GM19099 (cell line): ENCODE results near the gene ZMAT5.

Source experiments
- POLR2A ChIP-seq: IDR thresholded peaks from 3 replicates; pipeline ENCODE4 v1.6.1; 2011; ENCODE audit warnings: low read depth; ENCODE audit not compliant: insufficient read length; ENCODE audit errors: extremely low read depth

ZMAT5 gene

DNA sequence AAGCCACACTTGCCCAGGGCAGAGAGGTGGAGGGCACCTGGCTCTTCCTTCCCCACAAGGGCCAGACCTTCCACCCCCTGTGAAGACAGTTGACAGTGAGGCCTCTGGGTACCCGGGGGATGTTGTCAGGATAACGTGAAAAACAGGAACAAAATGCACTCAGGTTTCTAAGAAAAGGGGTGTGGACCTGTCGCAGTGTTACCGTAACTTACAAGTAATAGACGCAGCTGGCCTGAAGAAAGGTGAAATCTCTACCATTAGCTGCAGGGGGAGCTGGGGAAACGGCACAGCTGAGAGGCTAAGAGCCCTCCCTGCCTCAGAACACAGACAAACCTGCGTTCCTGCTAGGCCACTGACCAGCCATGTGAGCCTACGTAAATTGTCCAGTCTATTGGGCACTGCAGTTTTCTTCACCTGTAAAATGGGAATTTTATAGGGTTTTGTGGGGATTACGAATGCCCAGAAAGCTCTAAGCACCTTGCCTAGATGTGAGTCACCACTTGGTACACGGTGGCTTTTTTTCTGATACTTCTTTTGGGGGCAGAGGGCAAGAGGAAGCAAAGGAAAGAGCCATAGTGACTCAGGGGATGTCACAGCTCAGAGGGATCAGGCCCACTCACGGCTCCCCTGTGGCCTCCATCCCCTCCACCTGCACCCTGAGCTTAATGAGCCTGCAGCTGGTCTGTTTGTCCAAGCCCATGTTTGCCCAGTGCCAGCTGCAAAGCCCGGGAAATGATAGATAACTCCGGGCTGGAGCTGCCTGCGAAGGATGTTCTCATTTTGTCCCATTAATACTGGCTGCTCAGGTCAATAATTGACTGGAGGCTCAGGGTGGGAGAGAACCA is 65.4 kb downstream of the ZMAT5 start:
- TF ChIP-seq POLR2A, result no peak

DNA sequence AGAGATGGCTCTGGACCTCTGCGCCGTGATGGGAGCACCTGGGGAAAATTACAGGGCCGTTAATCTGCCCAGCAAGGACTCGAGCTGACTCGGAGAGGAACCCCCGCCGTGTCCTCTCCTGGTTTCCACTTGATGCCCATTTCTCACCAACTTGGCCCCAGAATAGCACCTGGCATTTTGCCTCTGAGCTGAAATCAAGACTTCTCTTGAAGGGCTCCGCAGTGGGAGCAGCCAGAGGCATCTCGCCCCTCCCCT is 66.0 kb downstream of the ZMAT5 start:
- TF ChIP-seq POLR2A, result no peak

DNA sequence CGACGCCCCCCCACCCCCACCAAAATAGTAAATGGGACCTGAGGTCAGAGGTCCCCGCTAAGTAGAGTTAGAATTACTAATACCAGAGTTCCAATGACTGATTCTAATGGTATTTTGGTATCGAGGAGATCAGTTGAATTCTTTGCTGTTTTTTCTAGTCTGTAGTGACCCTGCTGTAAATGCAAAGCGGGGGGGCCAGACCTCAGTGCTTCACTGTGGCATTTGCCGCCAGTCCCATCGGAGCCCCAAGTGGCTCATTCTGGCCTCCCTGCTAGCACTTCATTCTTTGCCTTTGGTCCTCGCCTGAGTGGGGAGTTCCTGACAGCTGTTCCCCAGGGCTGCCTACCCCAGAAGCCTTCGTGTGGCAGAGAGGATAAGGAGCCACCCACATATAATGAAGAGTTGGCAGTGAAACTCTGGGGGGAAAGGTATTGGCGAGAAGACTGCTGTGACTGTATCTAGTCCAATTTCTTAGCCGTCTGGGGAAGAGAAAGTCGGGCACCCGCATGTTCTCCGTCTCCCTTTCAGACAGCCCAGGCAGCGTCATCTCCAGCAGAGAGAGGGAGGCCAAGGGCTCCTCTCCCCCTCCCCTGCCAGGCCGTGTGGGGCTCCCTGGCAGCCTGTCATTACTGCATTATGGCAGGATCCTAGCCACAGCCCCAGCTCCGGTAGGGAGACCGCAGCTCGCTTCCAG is 66.5 kb downstream of the ZMAT5 start:
- no peak for TF ChIP-seq POLR2A

DNA sequence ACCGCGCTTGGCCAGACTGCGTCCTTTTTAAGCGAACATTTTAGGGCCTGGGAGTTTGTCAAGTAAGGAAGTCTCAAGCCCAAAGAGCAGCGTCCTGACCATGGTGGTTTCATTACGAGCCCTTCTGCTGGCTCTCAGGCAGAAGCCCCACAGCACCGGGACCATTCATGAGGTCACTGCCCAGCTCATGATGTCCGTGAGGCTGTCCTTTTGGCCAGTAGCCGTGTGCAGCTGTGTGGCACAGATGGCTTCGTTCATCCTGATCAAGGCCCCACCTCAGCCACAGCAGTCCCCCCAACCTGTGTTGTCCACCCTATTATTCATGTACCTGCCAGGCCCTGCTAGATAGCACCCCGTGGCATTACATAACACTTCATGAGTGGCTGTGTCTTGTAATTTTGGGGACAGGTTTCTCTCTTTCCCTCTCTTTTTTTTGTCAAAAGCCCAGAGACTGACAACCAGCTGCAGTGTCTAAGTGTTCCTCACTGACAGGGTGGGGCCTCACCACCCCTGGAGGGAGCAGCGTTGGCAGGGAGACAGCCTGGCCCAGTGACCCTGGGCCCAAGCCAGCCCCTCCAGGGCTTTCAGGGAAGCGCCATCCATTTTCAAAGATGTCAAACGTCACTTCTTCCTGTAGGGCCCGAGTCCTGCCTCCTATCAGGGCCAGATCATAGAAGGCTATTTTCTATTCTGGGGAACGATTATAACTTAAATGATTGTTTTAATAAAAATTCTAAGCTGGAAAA is 68.8 kb downstream of the ZMAT5 start:
- no peak for TF ChIP-seq POLR2A

DNA sequence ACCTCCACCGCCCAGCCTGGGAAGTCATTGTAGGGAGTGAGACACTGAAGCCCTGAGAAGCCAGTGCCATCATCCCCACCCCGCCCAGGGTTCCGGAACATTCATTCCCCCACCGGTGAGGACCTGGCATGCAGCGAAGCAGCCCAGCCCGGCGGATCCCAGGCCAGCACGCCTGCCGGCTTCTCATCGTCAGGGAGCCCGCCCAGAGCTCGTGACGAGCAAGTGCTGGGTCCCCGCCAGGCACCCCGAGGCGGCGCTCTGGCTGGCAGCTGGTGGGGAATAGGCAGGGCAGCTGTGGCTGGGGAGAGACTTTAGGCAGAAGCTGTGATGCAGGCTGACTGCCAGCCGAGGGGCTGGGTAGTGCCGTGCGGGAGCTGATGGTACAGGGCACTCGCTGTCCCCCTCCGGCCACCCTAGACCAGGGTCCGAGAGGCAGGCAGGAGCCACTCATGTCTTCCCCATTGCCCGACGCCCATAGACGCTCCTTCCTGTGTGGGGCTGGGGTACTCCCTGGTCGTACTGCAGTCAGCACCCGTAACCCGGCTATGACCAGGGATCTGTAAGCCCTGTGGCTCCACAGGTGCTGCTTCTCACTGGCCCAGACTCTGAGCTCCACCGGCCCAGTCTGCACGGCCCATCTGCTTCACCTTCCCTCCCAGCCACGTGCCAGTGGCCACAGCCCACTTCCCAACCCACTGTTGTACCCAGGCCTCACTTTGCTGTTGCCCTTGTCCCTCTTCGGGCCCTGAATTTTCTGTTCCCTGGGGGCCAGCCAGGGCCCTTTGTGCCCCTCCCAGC is 71.5 kb downstream of the ZMAT5 start:
- no peak for TF ChIP-seq POLR2A

DNA sequence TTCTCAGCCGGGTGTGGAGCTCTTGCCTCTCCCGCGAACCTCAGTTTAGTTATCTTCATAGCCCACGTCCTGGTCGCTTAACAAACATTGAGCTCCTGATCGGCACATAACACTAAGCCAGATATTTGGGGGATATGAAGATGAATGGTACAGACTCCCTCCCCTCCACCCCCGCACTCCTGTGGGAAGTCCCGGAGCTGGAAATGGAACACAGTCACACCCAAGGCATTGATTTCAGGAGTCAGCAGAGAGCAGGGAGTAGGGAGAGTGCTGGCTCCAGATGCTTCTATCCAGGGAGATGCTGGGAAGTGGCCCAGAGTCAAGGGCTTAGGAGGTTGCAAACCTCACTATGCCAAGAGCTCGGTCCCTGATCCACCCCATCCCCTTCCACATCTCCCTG is 73.1 kb downstream of the ZMAT5 start:
- TF ChIP-seq POLR2A, result no peak

DNA sequence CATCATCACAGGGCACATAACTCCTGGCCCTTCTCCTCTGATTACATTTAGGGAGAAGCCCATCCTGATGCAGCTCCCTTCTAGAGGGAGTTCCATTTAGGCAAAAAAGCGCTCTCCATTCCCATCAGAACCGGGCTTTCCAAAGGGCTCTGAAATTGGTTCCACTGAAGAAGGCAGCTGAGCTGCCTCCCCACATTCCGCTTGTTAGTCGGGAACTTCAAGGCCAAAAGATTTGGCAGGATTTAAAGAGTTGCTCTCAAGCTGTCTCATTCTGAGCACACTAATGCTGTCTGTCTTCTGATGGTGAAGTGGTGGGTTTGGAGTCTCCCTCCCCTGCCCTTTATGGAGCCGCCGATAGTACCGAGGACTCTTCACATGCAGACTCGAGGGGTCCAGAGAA is 73.6 kb downstream of the ZMAT5 start:
- TF ChIP-seq POLR2A, result no peak

DNA sequence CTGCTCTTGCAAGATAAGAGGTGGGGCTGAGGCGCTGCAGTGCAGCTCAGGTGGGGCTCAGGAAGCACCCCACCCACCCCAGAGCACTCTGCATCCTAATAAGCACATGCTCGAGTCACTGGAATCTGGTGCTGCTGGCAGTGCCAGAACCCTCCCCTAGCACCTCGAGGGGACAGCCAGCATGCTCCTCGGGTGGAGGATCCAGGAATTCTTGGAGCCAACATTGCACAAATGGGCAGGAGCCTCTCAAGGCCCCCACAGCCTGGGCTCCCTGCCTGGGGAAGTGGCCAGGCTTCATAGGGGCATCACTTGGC is 74.5 kb downstream of the ZMAT5 start:
- TF ChIP-seq POLR2A, result no peak

DNA sequence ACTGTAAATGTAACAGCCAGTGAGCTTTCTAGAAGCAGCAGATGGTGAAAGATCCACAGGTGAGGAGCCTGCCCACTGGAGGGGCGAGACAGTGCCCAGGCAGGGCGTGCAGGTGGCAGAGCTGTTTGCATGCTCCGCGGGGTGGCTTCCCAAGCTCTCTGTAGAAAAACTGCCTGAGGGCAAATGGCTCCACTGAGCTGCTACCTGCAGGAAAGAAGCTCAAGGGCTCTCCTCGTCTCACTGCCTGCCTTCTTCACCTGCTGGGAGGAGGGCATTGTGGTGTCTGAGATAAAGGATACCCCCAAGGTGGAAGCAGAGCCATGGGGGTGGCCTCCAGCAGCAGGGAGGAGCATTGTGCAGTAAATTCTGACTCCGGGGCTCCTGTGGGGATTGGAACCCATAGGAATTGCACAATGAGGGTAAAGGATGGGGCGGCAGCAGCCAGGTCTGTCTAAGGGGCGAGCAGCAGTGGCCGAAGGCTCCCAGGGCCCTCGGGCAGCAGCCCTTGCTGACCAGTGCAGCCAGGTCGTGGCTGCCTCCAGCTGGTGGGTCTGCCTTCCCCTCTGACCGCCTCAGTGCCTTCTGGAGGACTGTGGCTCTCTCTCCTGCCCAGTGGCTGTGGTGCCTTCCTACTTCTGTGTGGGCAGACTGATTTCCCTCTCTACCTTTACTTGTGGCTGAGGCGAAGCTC is 75.0 kb downstream of the ZMAT5 start:
- no peak for TF ChIP-seq POLR2A

DNA sequence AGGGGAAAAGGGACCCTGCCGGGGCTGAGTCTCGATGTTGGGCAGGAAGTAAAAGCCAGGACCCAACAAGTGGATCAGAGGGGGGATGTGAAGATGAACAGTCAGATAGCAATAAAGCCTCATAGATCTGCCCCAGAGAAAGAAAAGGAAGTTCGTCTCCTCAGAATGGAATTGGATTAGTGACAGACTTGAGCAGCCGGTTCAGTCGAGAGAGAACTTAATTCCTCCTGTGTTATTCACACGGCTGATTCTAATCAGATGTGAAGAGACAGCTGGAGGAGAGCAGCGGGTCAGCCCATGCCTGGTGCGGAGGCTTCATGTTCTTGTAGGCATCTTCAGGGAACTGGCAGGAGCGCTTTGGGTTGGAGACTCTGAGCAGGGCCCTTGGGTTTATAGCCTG is 76.3 kb downstream of the ZMAT5 start:
- TF ChIP-seq POLR2A, result no peak

DNA sequence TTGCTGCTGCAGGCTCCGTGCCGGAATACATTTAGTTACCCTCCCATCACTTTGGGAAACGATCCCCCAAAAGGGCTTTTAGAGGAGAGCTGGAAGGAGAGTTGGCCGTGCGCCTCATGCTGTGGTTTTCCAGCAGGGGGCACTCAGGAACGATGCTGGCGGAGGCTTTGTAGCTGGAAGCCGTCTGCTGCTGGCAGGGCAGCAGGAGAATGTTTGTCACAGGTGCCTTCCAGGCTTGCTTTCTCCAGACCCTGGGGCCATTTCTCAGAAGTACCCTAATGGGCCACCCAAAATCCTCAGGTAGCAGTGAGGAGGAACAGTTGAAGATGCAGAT is 77.0 kb downstream of the ZMAT5 start:
- TF ChIP-seq POLR2A, result no peak

DNA sequence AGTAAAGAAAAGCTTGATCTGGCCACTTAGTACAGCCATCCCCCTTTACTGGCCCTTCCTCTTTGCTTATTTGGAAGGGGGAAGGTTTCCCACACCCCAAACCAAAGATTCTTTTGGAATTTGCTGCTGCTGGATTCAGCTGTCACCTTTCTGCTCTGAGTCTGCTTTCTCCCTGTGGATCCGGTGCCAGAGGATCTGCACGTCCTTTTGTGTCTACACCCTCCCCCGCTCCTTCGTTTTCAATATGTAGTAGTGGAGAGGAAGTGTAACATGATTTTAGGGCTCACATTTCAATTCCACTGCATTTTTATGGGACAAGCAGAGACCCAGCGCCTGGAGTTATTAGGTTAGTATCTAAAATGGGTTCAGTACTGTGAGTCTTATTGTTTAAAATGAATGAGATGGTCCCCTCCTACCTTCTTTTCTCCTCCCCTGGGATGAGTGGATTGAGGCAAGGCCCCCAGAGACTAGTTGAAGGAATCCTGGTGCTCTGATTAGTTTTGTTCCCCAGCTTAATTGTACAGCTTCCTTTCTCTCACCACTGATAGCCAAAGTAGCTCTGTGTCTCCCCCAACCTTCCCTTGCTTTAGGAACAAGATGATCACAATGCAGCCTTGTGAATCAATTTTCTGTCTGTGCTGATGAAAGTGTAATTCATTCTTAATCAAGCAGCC is 77.5 kb downstream of the ZMAT5 start:
- no peak for TF ChIP-seq POLR2A

DNA sequence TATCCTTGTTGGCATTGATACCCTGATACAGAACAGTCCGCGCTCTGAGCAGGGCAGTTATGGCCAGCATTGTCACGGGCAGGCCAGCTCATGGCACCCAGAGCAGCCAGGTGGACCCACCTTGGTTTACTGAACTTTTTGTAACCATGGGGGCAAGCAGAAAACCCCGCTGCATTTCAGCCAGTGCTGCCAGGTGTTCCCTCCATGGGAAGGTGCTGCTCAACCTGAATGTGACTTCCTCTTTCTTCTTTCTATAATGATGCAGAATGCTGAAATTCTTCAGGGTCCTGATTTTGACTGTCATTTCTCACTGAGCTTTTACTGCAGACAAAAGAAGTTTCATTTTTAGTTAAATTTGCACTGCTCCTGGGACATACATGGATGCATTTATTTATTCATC is 82.6 kb downstream of the ZMAT5 start:
- TF ChIP-seq POLR2A, result no peak

DNA sequence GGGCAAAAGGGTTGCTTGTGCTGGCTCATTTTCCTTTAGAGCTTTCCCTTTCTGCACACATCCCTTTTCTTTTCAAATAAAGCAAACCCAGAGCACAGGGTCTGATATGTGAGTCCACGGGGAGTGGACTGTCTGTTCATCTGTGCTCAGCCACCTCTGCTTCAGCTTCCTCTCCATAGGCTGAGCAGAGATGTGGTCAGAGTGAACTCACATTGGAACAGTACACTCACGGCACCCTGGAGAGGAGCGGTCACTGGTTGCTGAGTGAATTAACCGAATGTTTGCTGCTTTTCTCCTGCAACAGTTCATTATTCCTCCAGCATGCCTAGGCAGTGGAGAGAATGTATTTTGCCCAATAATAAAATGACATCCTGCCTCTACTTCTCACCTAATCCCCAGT is 83.3 kb downstream of the ZMAT5 start:
- TF ChIP-seq POLR2A, result no peak
